ENCODE results near the gene ESPNL.

DNA sequence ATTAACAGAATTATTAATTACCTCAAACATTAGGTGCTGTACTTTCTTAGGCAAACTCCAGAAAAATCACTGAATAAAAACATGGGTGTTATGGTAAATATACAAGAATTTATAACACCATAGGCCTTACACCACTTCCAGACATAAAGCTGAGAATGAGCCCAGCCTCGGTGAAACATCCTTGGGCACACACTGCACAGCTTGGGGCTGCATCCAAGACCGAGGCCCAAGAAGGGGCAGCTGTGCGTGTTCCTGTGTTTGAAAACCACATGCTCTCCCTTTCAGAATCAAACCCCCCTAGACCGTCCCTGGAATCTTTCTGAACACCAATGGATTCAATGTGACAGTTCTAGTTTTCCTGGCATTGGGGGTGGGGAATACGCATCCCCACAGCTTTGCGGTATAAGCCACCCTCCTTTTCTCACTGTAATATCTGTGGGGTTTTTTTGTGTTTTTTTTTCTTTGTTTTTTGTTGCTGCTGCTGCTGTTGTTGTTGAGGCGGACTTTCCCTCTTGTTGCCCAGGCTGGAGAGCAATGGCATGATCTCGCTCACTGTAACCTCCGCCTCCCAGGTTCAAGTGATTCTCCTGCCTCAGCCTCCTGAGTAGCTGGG lies 71.5 kb downstream of the ESPNL start:
- no peak for TF ChIP-seq POLR2A (IDR thresholded peaks at IDR 0.05)
- TF ChIP-seq, protein P1, sequence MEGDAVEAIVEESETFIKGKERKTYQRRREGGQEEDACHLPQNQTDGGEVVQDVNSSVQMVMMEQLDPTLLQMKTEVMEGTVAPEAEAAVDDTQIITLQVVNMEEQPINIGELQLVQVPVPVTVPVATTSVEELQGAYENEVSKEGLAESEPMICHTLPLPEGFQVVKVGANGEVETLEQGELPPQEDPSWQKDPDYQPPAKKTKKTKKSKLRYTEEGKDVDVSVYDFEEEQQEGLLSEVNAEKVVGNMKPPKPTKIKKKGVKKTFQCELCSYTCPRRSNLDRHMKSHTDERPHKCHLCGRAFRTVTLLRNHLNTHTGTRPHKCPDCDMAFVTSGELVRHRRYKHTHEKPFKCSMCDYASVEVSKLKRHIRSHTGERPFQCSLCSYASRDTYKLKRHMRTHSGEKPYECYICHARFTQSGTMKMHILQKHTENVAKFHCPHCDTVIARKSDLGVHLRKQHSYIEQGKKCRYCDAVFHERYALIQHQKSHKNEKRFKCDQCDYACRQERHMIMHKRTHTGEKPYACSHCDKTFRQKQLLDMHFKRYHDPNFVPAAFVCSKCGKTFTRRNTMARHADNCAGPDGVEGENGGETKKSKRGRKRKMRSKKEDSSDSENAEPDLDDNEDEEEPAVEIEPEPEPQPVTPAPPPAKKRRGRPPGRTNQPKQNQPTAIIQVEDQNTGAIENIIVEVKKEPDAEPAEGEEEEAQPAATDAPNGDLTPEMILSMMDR (IDR thresholded peaks at IDR 0.05) = no peak

All from lower leg skin (tissue), 3 donors.